Fibroblast of pulmonary artery (primary cell): ENCODE data around the gene KRT2.

Source experiments
- DNase-seq: peaks from one replicate; pipeline ENCODE4 v3.0.0-alpha.2; 2010; ENCODE audit warnings: low read depth
- H3K4me3 ChIP-seq: replicated peaks from 2 replicates; pipeline ENCODE4 v1.5.1; 2011; ENCODE audit warnings: low read depth, mild to moderate bottlenecking, control low read depth, low read length, moderate library complexity
- TF ChIP-seq, protein P1 (sequence below): IDR thresholded peaks from 2 replicates; pipeline ENCODE4 v1.5.1; 2011; ENCODE audit warnings: mild to moderate bottlenecking, control low read depth, low read length, inconsistent platforms; ENCODE audit errors: missing control alignments

The KRT2 gene

DNA sequence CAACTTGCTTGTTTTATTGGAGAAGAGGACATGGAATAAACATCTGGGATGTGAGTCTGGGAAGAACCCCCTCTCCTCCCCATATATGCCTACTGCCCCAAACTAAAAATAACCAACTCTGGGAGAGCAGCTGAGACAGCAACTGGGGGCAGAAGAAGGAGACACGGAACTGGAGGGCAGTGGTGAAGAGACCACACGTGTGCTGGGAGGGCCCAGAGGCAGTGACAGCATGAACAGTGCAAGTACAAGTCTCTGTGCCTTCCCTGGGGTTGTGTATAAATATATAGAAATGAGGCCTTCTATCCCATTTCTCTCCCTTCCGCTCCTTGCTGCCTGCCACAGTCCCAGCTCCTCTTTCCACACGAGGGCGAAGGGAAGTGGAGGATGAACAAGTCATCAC is 29.7 kb downstream of the KRT2 start:
- no peak for DNase-seq
- TF ChIP-seq, protein P1, sequence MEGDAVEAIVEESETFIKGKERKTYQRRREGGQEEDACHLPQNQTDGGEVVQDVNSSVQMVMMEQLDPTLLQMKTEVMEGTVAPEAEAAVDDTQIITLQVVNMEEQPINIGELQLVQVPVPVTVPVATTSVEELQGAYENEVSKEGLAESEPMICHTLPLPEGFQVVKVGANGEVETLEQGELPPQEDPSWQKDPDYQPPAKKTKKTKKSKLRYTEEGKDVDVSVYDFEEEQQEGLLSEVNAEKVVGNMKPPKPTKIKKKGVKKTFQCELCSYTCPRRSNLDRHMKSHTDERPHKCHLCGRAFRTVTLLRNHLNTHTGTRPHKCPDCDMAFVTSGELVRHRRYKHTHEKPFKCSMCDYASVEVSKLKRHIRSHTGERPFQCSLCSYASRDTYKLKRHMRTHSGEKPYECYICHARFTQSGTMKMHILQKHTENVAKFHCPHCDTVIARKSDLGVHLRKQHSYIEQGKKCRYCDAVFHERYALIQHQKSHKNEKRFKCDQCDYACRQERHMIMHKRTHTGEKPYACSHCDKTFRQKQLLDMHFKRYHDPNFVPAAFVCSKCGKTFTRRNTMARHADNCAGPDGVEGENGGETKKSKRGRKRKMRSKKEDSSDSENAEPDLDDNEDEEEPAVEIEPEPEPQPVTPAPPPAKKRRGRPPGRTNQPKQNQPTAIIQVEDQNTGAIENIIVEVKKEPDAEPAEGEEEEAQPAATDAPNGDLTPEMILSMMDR, result no peak
- H3K4me3 ChIP-seq, result no peak overlapping the region

DNA sequence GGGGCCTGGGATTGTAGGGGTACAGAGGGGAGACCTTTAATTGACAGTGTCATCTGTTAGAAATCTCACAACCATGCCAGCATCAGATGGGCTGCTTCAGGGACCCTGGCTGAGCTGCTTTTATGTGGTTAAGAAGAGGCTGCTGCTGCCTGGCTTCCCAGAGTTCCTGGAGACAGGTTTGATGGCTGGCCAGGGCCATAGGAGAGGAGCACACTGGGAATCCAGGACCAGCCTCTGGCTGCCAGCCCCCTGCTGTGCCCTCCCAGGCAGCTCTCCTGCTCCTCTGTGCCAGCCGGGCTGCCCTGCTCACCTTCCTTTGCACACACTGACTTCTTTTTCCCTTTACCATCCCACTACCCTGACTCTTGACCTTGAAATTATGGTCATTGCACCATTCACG is 33.1 kb downstream of the KRT2 start:
- no peak for DNase-seq
- TF ChIP-seq, protein P1, result no peak
- H3K4me3 ChIP-seq, result no peak overlapping the region

DNA sequence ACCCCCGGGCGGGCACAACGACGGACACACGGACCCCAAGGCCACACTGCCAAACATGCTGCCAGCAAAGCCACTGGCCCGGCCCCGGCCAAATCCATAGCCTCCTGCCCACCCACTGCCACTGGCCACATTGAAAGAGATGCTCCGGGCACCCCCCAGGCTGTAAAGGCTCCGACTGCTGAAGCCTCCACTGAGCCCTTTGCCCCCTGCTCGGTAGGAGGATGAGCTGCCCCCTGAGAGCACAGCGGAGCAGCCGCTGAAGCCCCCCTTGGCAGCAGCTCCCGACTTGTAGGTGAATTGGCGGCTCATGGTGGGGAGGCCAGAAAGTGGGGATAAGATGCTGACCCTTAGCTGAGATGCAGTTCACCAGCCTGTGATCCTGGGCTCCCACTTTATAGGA is 33.8 kb downstream of the KRT2 start, which contains the start of gene KRT73:
Gene KRT73 (minus strand): TSS at position 344 of the 400 bp plus-strand sequence. CDS start 35 bp downstream, at position 309.
- no peak for DNase-seq
- TF ChIP-seq, protein P1, result no peak
- H3K4me3 ChIP-seq, result no peak within 1 kb of the TSS

DNA sequence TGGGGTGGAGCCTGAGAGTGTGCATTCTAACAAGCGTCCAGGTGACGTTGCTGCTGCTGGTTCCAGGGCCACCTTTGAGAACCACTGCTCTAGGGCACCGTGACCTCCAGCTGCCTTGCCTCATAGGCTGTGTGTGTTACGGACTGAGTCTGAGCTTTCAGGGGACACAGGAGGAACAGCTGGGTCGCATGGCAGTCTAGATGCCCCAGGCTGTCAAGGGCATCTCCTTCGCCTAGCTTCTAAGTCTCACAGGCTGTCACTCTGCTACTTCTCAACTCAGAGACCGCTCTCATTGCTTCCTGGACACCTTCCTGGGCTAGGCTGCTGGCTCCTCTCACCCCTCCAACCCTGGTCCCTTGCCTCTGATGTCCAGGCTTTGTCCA is 34.6 kb downstream of the KRT2 start:
- no peak for DNase-seq
- no peak overlapping the region for H3K4me3 ChIP-seq
- TF ChIP-seq, protein P1, result no peak

DNA sequence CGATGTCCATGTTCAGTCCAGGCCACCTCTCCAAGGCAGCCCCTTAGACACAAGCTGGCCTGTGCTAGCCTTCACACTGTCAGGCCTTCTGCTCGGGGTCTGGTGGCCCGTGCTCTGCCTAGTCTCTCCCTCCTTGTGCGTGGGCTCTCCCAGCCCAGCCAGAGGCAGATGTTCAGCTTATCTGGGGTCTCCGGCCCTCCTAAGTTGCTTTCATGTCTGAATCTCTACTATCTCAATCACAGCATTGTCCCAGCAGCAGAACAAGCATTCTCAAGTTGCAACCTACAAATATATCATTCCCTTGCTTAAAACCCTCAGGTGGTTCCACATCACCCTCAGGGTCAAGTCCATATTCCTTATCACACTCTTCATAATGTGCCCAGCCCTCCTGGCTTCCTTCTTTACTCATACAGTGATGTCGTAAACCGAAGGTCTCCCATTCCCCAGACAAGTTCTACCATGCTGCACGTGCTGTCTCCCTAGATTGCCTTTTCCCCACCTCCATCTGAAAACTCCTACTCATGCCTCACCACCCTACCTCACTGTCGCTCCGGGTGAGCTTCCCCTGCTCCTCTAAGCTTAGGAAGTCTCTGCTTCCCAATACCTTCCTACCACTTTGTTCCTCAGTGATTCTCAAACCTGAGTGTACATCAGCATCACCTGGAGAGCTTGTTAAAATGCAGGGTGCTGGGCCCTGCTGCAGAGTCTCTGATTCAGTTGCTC is 35.2 kb downstream of the KRT2 start:
- no peak overlapping the region for H3K4me3 ChIP-seq
- no peak for DNase-seq
- TF ChIP-seq, protein P1, result no peak

DNA sequence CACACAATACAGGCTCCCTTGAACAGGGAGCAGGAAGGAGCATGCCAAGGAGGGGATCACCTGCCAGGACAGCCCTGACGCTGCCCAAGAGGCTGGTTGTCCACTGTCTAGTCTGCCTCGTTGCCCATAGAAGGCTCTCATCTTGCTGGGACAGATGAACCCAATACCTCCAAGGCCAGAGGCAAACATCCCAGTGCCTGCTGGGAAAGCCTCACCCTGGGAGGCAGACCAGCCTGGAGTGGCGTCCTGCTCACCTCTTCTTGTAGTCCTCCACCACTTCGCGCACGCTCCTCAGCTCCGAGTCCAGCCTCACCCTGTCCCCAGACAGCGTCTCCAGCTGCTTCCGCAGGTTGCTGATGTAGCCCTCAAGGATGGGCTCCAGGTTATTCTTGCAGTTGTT is 36.1 kb downstream of the KRT2 start:
- DNase-seq, result no peak
- TF ChIP-seq, protein P1, result no peak
- no peak overlapping the region for H3K4me3 ChIP-seq

DNA sequence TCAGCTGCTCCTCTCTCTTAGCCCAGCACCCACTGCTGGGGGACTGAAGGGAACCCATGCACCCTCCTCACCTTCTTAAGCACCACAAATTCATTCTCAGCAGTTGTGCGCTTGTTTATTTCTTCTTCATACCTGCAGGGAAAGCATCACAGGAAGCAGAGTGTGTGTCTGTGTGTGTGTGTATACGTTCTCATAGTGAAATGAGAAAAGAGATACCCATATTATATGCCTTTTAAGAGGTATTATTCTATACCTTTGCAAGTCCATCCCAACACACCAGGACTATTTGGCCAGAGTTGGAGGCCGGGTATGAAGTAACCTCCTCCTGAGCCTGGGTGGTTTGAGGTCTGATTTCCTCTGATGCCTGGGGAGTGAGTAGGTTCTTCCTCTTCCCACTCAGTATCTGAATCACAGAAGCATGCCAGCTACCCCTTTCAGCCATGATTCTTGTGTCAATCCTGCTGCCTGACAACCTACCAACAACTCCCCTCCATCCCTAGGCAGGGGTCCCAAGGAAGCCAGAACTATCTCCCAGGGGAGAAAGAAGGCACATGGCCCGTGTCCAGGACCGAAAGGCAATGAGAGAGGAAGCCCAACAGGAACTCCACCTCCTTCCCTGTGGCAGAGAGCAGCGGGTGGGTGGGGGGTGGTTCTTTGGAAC is 36.7 kb downstream of the KRT2 start:
- no peak for DNase-seq
- TF ChIP-seq, protein P1, result no peak
- H3K4me3 ChIP-seq, result no peak overlapping the region
